ENCODE measurements around the gene POLR1A. TPM values are rescaled to one million over a fixed set of nuclear protein-coding genes. Genes with fewer than 3 reads are reported as not detected.

Gene POLR1A
- total and polyA plus RNA-seq, 7 donors: 6.1 to 41.6 (median 27.0) TPM

- no peak for TF ChIP-seq CTCF (IDR thresholded peaks at IDR 0.05)
- Histone ChIP-seq H3K4me3 (no peak overlapping the region), H3K27ac (peak overlapping the region; percentile 44), H3K27me3 (ENCODE audit: insufficient read depth in 3 of 3, low read length in 2 of 3) (no peaks in the 10 kb centered on the region), H3K9me3 (no peaks in the 10 kb centered on the region), H3K36me3 (ENCODE audit: insufficient read depth in 1 of 2, low read depth in 1 of 2) (no peaks in the 10 kb centered on the region), H3K4me1 (peaks cover 47% of the 10 kb centered on the region)
- intact Hi-C loops (cut with DNase I): no loop called here
- DNase-seq (peak; percentile 54 to 76), ATAC-seq (peak; percentile 17 to 58 (median 50))
- WGBS, 3 donors: 66 to 84% (median 68%) methylated on average over 7 of the region's 7 CpGs
Observed at GRCh38 chr2:85997017-85997970, 108.4 kb downstream of the POLR1A start.

GRCh38 chr2:85996591-85996990 is 109.1 kb downstream of the POLR1A start:
- no peak for TF ChIP-seq CTCF (IDR thresholded peaks at IDR 0.05)
- intact Hi-C loops (cut with DNase I): no loop called here
- Histone ChIP-seq H3K36me3 (ENCODE audit: insufficient read depth in 1 of 2, low read depth in 1 of 2) (no peaks in the 10 kb centered on the region), H3K4me3 (no peak overlapping the region), H3K4me1 (peaks cover 47% of the 10 kb centered on the region), H3K9me3 (no peaks in the 10 kb centered on the region), H3K27me3 (ENCODE audit: insufficient read depth in 3 of 3, low read length in 2 of 3) (no peaks in the 10 kb centered on the region), H3K27ac (peak overlapping the region; percentile 44)
- WGBS, 3 donors: 55 to 70% (median 56%) methylated on average over 2 of the region's 2 CpGs
- ATAC-seq (no peak), DNase-seq (no peak)

- no peak for TF ChIP-seq CTCF (IDR thresholded peaks at IDR 0.05)
- Histone ChIP-seq H3K36me3 (ENCODE audit: insufficient read depth in 1 of 2, low read depth in 1 of 2) (no peaks in the 10 kb centered on the region), H3K4me3 (no peak overlapping the region), H3K4me1 (peaks cover 51% of the 10 kb centered on the region), H3K27me3 (ENCODE audit: insufficient read depth in 3 of 3, low read length in 2 of 3) (no peaks in the 10 kb centered on the region), H3K27ac (peak overlapping the region; percentile 44), H3K9me3 (no peaks in the 10 kb centered on the region)
- intact Hi-C loops (cut with DNase I): no loop called here
- ATAC-seq (no peak), DNase-seq (no peak)
- WGBS, 3 donors: 92 to 93% (median 92%) methylated on average over 9 of the region's 9 CpGs
Observed at GRCh38 chr2:85995648-85996529, 109.8 kb downstream of the POLR1A start.

GRCh38 chr2:85994897-85995647 is 110.6 kb downstream of the POLR1A start:
- Histone ChIP-seq H3K27ac (peak overlapping the region; percentile 75), H3K4me1 (peaks cover 51% of the 10 kb centered on the region), H3K9me3 (no peaks in the 10 kb centered on the region), H3K27me3 (ENCODE audit: insufficient read depth in 3 of 3, low read length in 2 of 3) (no peaks in the 10 kb centered on the region), H3K36me3 (ENCODE audit: insufficient read depth in 1 of 2, low read depth in 1 of 2) (no peaks in the 10 kb centered on the region), H3K4me3 (no peak overlapping the region)
- no peak for DNase-seq
- intact Hi-C loops (cut with DNase I): no loop called here
- no peak for TF ChIP-seq CTCF (IDR thresholded peaks at IDR 0.05)
- 78 to 84% (median 82%) methylated on average over 8 of the region's 8 CpGs for WGBS, 3 donors
- ATAC-seq: no peak

Data from psoas muscle (tissue), 8 donors.